CD4-positive, alpha-beta T cell (primary cell): ENCODE data around the gene RINT1. TPM values are rescaled to one million over a fixed set of nuclear protein-coding genes. Genes with fewer than 3 reads are reported as not detected.

Experiments used
- ATAC-seq: fragments of 200-7000 bp; cut with Tn5 transposase; one replicate; pipeline ENCODE4 v1.10.0; 2022; ENCODE audit warnings: mild to moderate bottlenecking; ENCODE audit not compliant: poor library complexity
- CTCF ChIA-PET: fragments of 350-600 bp; sonication (Branson Sonifier 250); formaldehyde crosslinking; loops from one replicate; lab custom pipeline; 2021; ENCODE audit warnings: antibody characterized with exemption, inconsistent platforms; lab: Charles Lee
- POLR2A ChIA-PET: fragments of 350-600 bp; sonication (Branson Sonifier 250); formaldehyde crosslinking; loops from one replicate; lab custom pipeline; 2021; ENCODE audit warnings: antibody characterized with exemption, inconsistent platforms; lab: Charles Lee
- DNase-seq, 14 experiments: peaks; one replicate each; pipeline ENCODE4 v3.0.0-alpha.2; 2013 to 2020; ENCODE audit warnings: mixed read lengths in 2 of 14
- H3K27ac ChIP-seq, 2 donors: one replicate each; pipeline versions ENCODE4 v1.5.1 to v1.7.0; 2013; ENCODE audit warnings: low read length in 2 of 2, low read depth in 1 of 2, mild to moderate bottlenecking in 1 of 2
- H3K27me3 ChIP-seq, 2 experiments: 1 replicate in 1 of 2; 2 replicates in 1 of 2; pipeline versions ENCODE4 v1.6.1 to v1.7.0; 2013; ENCODE audit warnings: low read length in 2 of 2, control low read depth in 1 of 2, mild to moderate bottlenecking in 1 of 2, moderate library complexity in 1 of 2; ENCODE audit not compliant: insufficient read depth in 2 of 2, control insufficient read depth in 1 of 2
- H3K36me3 ChIP-seq: one replicate; pipeline ENCODE4 v1.6.1; 2013; ENCODE audit warnings: low read length, control low read depth; ENCODE audit not compliant: insufficient read depth
- H3K4me1 ChIP-seq: one replicate; pipeline ENCODE4 v1.6.1; 2013; ENCODE audit warnings: low read length, control low read depth; ENCODE audit not compliant: insufficient read depth
- H3K4me3 ChIP-seq: one replicate; pipeline ENCODE4 v1.5.1; 2013; ENCODE audit warnings: mild to moderate bottlenecking, low read length, moderate library complexity
- H3K9me3 ChIP-seq, 2 experiments: 1 replicate in 1 of 2; 2 replicates in 1 of 2; pipeline versions ENCODE4 v1.6.1 to v1.7.0; 2013; ENCODE audit warnings: low read length in 2 of 2, mild to moderate bottlenecking in 2 of 2, control low read depth in 1 of 2, moderate library complexity in 1 of 2; ENCODE audit not compliant: control insufficient read depth in 1 of 2, insufficient read depth in 1 of 2
- H3K27ac Mint-ChIP-seq: one replicate; pipeline ENCODE4 v1.8.0; 2020; ENCODE audit warnings: mixed read lengths
- H3K27me3 Mint-ChIP-seq: one replicate; pipeline ENCODE4 v1.8.0; 2021; ENCODE audit warnings: mixed read lengths
- H3K36me3 Mint-ChIP-seq: one replicate; pipeline ENCODE4 v1.8.0; 2021; ENCODE audit warnings: low read depth, mixed read lengths
- H3K4me1 Mint-ChIP-seq: one replicate; pipeline ENCODE4 v1.8.0; 2021; ENCODE audit warnings: low read depth, mixed read lengths
- H3K4me3 Mint-ChIP-seq: one replicate; pipeline ENCODE4 v1.8.0; 2020; ENCODE audit warnings: mild to moderate bottlenecking, mixed read lengths
- H3K9me3 Mint-ChIP-seq: one replicate; pipeline ENCODE4 v1.8.0; 2020; ENCODE audit warnings: mixed read lengths
- intact Hi-C, 2 experiments: fragments of 100-400 bp; cut with DNase I in 1 of 2; cut with micrococcal nuclease in 1 of 2; formaldehyde crosslinking; loops; one replicate each; pipeline versions ENCODE4 v1.15.1 to v1.9.0; 2023 to 2025; cut with DNase I, micrococcal nuclease
- total RNA-seq, 174 experiments: library from RNA in 2 of 174; stranded (reverse) in 2 of 174; gene quantifications; one replicate each; pipeline ENCODE4 v1.2.3 and lab custom pipeline; 2021 to 2026
- TF ChIP-seq, protein P1 (sequence below): fragments of 200-600 bp; IDR thresholded peaks from one replicate; pipeline ENCODE4 v1.8.0; 2022; ENCODE audit warnings: antibody characterized with exemption, mild to moderate bottlenecking

The RINT1 gene
- total RNA-seq, 2 experiments from 2014 or later: 38.0 to 39.5 TPM

DNA sequence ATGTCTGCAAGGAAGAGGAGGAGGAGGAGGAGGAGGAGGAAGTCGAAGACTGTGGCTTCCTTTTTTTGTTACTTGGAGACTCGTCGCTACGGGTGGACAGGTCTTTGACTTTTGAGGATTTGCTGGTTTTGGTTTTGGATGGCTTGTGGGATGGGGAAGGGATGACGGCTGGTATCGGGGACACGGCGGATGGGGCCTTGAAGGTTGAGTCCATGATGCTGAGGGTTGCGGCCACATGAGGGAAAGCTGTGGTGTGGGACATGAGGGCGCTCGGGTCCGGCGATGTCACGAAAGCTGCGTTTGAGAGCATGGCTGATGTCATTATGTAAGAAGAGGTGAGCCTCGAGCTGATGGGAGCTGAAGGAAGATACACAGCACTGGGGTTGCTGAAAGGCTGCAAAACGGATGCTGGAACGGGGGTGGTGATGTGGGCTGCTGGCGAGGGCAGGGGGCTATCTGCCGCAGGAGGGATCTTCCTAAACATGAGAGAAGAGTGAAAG is 82.4 kb downstream of the RINT1 start:
- Histone ChIP-seq H3K27me3 (no peaks in the 10 kb centered on the region), H3K9me3 (no peaks in the 10 kb centered on the region), H3K27ac (no peak overlapping the region), H3K4me3 (no peak overlapping the region), H3K36me3 (peaks cover 62% of the 10 kb centered on the region), H3K4me1 (no peaks in the 10 kb centered on the region)
- no peak overlapping the region for H3K27ac Mint-ChIP-seq
- DNase-seq: no peak
- POLR2A ChIA-PET: no interaction called here
- no peaks in the 10 kb centered on the region for H3K27me3 Mint-ChIP-seq
- H3K36me3 Mint-ChIP-seq: peaks cover 66% of the 10 kb centered on the region
- TF ChIP-seq, protein P1, sequence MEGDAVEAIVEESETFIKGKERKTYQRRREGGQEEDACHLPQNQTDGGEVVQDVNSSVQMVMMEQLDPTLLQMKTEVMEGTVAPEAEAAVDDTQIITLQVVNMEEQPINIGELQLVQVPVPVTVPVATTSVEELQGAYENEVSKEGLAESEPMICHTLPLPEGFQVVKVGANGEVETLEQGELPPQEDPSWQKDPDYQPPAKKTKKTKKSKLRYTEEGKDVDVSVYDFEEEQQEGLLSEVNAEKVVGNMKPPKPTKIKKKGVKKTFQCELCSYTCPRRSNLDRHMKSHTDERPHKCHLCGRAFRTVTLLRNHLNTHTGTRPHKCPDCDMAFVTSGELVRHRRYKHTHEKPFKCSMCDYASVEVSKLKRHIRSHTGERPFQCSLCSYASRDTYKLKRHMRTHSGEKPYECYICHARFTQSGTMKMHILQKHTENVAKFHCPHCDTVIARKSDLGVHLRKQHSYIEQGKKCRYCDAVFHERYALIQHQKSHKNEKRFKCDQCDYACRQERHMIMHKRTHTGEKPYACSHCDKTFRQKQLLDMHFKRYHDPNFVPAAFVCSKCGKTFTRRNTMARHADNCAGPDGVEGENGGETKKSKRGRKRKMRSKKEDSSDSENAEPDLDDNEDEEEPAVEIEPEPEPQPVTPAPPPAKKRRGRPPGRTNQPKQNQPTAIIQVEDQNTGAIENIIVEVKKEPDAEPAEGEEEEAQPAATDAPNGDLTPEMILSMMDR: no peak
- intact Hi-C loops: no loop called here
- no peaks in the 10 kb centered on the region for H3K4me1 Mint-ChIP-seq
- no peak for ATAC-seq
- H3K4me3 Mint-ChIP-seq: no peak overlapping the region
- H3K9me3 Mint-ChIP-seq: no peaks in the 10 kb centered on the region
- CTCF ChIA-PET: no interaction called here

Other genes with a start within 250 kb of the RINT1 start
- gene SRPK2, start 143.3 kb upstream of the RINT1 start, total RNA-seq: 10 to 100 TPM; 39.9 to 40.9 TPM
- gene PUS7, start 9.9 kb upstream of the RINT1 start, total RNA-seq: 1 to 10 TPM; 2.7 TPM
- 1 to 10 TPM in 1 of 2 experiments, under 1 TPM in 1; 0.78 to 1.1 TPM for gene EFCAB10, start 49.3 kb downstream of the RINT1 start, total RNA-seq